Left ventricle myocardium superior (tissue), 1 donor: Measurements from ENCODE around the gene PIEZO1. TPM values are rescaled to one million over a fixed set of nuclear protein-coding genes. Genes with fewer than 3 reads are reported as not detected.
"Not testable (repeated sequence)": the region's sequence is repeated elsewhere in the genome, so short reads cannot be mapped to it uniquely, and the experiment has no call there.

Source experiments
- ATAC-seq: fragments of 200-7000 bp; cut with Tn5 transposase; one replicate; pipeline ENCODE4 v1.9.1; 2020; ENCODE audit warnings: mild to moderate bottlenecking, moderate library complexity
- DNase-seq: peaks from one replicate; pipeline ENCODE4 v3.0.0-alpha.2; 2020
- intact Hi-C: fragments of 100-400 bp; cut with micrococcal nuclease; formaldehyde crosslinking; loops from one replicate; pipeline ENCODE4 v1.11.0; 2022
- total RNA-seq: library from RNA; stranded (reverse); fragmentation: NEBNext Ultra II Directional; extraction: Animal tissue kit (Norgen Biotek cat#: 25700); gene quantifications from one replicate; pipeline ENCODE4 v1.2.1, GENCODE V29; 2021
- donor health status: DM: no; HTN: yes; CAD: no; lungs with severe emphysema.

PIEZO1 gene
- total RNA-seq, 1 donor from 2014 or later, result 19.1 TPM

DNA sequence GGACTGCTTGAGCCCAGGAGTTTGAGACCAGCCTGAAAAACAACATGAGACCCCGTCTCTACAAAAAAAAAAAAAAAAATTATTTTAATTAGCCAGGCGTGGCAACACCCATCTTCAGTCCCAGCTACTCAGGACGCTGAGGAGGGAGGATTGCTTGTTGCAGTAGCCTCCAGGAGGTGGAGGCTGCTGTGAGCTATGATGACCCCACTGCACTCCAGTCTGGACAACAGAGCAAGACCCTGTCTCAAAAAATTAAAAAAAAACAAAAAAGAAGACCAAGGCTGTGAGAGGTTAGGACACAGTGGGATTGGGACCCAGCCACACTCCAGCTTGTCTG lies 97.4 kb downstream of the PIEZO1 start:
- no peak for ATAC-seq
- no peak for DNase-seq
- intact Hi-C loops, result no loop called here

GRCh38 chr16:88687254-88687576 lies 97.8 kb downstream of the PIEZO1 start:
- DNase-seq (no peak), ATAC-seq (no peak)
- intact Hi-C loops, result no loop called here

GRCh38 chr16:88686439-88687253 lies 98.4 kb downstream of the PIEZO1 start, which contains the start of gene SNAI3:
Gene SNAI3 (minus strand): TSS chr16:88686507. CDS start chr16:88686406, 101 bp downstream.
- DNase-seq (peak; percentile 91), ATAC-seq (peak; percentile 91)
- intact Hi-C loops, result no loop called here

GRCh38 chr16:88686062-88686438 lies 99.0 kb downstream of the PIEZO1 start:
- ATAC-seq (peak; percentile 51), DNase-seq (peak; percentile 51)
- intact Hi-C loops, result no loop called here

DNA sequence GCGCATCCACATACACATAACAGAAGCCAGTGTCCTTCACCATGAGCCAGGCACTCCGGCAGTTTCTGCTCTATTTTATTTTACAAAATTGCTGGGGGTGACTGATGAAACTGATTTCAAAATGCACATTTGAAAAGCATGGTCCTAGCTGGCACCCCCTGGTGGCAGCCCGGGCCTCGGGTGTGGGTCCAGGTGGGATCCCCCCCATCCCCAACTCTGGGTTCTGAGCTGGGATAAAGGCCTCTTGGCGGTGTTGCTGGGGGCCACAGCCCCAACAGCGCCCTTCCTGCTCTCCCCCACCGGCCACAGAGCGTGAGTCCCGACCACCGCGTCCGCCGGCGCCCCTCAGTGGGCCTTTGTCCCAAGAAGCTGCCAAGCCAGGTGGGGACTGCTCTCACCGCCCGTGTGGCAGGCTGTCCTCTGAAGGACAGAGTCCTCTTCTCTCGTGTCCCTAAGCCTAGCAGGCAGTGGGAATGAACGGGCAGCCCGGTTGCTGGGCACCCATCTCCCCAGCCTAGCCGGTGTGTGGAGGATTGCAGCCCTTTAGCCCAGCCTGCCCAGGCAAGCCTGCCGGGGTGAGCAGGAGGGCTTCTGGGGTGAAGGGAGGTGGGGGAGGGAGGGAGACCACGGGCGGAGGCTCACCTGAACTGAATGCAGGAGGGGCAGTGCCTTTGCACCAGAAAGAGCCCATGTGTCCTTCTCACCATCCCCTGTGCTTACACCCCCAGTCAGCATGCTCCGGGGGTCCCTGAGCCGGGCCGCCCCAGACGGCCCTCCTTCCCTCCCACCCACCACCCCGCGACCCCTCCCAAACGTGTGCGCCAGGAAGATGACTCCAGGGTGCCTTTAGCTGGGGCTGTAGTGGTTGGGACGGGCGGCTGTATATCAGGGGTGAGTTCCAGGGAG lies 99.6 kb downstream of the PIEZO1 start:
- DNase-seq (peak; percentile 40), ATAC-seq (peak; percentile 20)
- intact Hi-C loops, result no loop called here

- ATAC-seq (no peak), DNase-seq (no peak)
These were observed 100.4 kb downstream of the PIEZO1 start for GRCh38 chr16:88684569-88685155.

GRCh38 chr16:88681709-88682451 lies 103.1 kb downstream of the PIEZO1 start:
- peak; percentile 69 for DNase-seq
- intact Hi-C loops, result no loop called here
- peak; percentile 3 for ATAC-seq

More at GRCh38 chr16:88684569-88685155, 100.4 kb downstream of the PIEZO1 start:
- intact Hi-C loops, result no loop called here

DNA sequence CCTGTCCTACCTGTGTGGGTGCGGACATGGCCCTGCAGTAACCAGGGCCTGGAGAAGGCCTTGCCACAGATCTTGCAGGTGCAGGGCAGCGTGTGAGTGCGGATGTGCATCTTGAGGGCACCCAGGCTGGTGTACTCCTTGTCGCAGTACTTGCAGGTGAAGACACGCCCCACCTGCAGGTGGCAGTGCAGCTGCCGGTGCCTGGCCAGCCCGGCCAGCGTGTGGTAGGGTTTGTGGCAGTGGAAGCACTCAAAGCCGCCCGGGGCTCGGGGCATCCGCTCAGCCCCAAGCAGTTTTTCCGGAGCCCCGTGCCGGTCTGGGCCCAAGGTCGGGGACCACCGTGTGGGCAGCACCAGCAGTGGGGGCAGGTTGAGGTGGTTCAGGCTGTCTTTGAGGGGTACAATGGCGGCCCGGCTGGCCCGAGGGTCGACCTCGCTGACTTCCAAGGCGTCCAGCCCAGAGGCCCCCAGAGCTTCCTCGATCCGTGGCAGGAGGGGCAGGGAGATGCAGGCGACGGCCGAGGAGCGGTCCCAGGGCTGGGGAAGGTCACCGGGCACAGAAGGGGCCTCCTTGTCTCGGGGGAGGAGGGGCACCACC lies 103.8 kb downstream of the PIEZO1 start:
- DNase-seq (no peak), ATAC-seq (no peak)
- intact Hi-C loops, result no loop called here

GRCh38 chr16:88680554-88681083 lies 104.4 kb downstream of the PIEZO1 start:
- DNase-seq (no peak), ATAC-seq (no peak)
- intact Hi-C loops, result no loop called here

GRCh38 chr16:88678224-88678979 lies 106.6 kb downstream of the PIEZO1 start:
- intact Hi-C loops, result no loop called here
- no peak for DNase-seq
- no peak for ATAC-seq

DNA sequence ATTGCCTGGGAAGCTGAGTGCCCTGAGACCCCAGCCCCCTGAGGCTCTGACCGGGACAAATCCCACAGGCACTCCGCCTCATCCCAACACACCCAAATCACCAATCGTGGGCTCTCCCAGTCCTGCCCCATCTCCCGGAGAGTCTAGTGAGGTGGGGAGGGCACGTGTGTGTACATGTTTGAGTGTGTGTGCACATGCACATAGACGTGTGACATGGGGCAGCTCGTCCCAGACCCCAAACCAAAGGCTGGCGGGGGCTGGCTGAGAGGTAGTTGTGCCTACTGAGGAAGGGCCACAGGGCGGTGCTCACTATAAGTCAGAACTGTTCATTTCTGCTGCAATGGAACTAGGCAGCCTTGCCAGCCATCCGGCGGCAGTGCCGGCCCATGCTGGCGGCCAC lies 107.3 kb downstream of the PIEZO1 start:
- intact Hi-C loops, result no loop called here
- DNase-seq, result no peak
- ATAC-seq, result no peak

DNA sequence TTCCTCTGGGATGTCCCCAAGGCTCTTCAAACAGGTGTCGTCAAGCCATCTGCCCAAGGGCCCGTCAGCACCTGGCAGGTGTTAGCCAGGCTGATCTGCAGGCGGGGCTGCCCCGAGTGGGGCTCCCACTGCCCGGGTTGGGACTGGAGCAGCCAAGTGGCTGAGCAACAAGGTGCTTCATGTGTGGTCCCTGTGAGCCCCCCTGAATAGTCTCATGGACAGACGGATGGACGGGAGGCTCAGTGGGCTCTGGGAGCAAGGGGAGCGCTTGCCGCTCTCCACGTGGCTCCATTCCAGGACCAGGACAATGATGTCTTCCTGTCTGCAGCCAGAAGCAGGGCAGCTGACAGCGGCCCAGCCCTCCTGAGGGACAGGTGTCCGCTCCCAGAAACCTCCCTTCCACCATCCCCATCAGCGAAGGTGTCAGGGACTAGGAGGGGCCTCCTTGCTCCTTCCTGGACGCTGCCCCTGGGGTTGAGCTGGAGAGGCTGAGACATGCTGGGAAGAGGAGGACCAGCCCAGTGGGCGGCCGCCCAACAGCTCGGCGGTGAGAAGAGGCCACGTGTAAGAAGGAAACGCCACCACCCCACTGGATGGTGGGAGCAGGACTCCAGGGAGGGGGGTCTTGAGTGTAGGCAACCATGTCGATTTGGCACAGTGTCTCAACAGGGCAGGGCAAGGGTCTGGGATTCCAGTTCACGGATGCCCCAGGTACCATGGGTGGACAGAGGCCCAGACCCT lies 108.3 kb downstream of the PIEZO1 start:
- intact Hi-C loops, result no loop called here

DNA sequence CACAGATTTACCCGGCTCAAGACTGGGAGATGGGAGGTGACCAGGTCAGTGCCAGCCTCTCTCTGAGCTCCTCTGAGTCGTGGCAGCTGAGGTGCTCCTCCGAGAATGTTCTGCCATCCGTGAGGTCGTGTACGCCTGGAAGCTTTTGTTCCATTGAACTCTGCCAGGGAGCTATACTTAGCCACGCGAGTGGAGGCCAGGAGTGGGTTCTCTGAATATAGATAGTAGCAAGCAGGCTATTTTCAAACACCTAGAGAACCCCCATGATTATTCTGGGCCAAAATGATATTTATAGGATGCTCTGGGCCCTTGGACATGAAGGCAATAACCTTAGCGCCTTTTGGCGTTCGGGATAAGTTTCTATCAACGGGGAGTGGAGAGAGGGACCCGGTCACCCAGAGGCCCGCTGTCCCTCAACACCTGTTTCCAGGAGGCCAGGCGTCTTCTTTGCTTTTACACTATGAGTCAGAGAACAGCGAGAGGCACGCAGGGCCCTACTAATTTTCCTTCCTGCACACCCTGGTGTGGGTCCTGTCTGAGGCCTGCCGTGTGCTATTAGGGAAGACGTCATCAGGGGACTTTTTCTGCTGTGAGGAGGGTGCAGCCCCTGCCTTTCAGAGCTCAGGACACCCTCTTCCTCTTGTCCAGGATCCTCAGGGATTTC lies 111.2 kb downstream of the PIEZO1 start:
- peak; percentile 89 for ATAC-seq
- intact Hi-C loops, result no loop called here
- DNase-seq, result peak; percentile 75

More for the DNA sequence above, 108.3 kb downstream of the PIEZO1 start:
- ATAC-seq (no peak), DNase-seq (no peak)

DNA sequence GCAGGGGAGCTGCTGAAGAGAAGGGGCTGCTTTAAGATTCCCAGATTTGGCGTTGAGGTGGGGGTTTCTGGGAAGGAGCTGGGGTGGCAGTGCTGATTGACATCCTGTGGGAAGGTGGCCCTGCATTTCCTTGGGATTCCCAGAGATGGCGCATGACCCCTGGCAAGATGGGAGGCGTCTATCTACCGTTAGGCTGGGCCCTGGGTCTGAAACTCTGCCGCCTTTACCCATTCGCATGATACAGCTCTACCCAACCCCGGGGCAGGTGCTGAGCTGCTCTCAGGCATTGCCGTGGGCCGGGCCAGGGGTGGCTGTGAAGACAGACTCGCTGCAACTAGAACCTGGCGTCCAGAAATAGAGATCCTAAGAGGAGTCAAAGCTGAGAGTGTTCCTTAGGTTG lies 112.2 kb downstream of the PIEZO1 start:
- ATAC-seq (peak; percentile 36), DNase-seq (no peak)
- intact Hi-C loops, result no loop called here

- peak; percentile 19 for ATAC-seq
- no peak for DNase-seq
- intact Hi-C loops, result no loop called here
These were observed 113.2 kb downstream of the PIEZO1 start for GRCh38 chr16:88671806-88672205.

GRCh38 chr16:88669980-88670379 lies 115.0 kb downstream of the PIEZO1 start:
- intact Hi-C loops, result no loop called here
- DNase-seq (no peak), ATAC-seq (no peak)

GRCh38 chr16:88669493-88669892 lies 115.5 kb downstream of the PIEZO1 start:
- DNase-seq, ATAC-seq, intact Hi-C loops: not testable (repeated sequence)
